8988T (cell line): Measurements from ENCODE around the gene HRC.
"Not testable (repeated sequence)": the region's sequence is repeated elsewhere in the genome, so short reads cannot be mapped to it uniquely, and the experiment has no call there.

Source experiments
- DNase-seq: peaks from one replicate; pipeline ENCODE4 v3.0.0; 2011

Gene HRC

GRCh38 chr19:49155005-49155819 is at the start of gene HRC:
Gene HRC (minus strand): TSS chr19:49155396. CDS start chr19:49155237, 159 bp downstream.
- DNase-seq = no peak

DNA sequence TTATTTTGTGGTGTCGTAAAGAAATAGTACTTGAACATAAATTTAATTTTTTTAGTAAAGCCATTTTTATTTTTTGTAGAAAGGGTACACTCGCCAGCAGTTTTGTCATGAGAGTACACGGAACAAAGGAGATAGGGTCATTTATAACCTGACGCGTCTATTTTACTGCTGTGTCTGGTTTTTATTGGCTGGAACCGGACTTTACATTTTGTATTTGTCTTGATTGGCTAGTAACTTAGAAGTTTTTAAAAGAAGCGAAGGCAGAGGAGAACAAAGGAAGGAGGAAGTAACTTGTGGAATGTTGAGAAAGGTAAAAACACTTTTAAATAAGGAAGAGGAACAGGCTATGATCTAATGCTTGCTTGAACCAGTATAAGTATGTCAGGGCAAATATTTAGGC is 45.8 kb upstream of the HRC start:
- no peak for DNase-seq

DNA sequence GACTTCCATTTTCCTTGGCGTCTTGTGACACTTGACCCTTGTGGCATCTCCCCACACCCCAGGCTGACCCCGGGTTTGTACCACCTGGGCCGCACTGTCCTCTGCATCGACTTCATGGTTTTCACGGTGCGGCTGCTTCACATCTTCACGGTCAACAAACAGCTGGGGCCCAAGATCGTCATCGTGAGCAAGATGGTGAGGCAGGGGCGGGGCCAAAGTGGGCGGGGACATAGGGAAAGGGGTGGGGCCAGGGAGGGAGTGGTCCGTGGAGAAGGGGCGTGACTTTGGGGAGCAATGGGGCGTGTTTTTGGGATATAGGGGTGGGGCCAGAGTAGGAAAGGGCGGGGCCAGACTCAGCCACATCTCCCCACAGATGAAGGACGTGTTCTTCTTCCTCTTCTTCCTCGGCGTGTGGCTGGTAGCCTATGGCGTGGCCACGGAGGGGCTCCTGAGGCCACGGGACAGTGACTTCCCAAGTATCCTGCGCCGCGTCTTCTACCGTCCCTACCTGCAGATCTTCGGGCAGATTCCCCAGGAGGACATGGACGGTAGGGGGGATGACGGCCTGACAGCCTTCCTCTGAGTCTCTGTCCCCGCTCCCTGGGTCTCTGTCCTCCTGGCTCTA is 45.2 kb upstream of the HRC start:
- no peak for DNase-seq

DNA sequence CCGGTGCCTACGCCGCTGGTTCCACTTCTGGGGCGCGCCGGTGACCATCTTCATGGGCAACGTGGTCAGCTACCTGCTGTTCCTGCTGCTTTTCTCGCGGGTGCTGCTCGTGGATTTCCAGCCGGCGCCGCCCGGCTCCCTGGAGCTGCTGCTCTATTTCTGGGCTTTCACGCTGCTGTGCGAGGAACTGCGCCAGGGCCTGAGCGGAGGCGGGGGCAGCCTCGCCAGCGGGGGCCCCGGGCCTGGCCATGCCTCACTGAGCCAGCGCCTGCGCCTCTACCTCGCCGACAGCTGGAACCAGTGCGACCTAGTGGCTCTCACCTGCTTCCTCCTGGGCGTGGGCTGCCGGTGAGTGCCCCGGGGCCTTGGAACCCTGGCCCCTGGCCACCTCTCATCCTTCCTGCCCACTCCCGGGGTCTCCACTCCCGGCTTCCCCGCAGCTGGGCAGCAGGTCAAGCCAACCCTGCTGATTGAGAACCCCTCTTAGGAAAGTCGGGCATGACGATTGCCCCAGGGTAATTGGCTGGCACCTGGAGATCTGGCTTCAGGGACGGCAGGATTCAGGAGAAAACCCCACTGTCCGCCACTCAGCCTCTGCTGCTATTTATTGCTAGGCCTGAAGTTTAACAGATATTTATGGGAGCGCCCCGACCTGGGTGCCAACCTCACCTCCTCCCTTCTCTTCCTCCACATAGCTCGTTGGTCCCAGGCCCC is 41.5 kb upstream of the HRC start:
- no peak for DNase-seq

DNA sequence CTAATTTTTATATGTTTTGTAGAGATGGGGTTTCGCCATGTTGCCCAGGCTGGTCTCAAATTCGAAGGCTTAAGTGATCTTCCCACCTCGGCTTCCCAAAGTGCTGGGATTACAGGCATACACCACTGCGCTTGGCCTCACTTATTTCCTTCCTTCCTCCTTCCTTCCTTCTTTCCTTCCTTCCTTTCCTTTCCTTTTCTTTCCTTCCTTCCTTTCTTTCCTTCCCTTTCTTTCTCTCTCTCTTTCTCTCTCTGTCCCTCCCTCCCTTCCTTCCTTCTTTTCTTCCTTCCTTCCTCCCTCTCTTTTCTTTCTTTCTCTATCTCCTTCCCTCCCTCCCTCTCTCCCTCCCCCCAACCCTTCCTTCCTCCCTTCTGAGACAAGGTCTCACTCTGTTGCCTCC is 39.2 kb upstream of the HRC start:
- no peak for DNase-seq

DNA sequence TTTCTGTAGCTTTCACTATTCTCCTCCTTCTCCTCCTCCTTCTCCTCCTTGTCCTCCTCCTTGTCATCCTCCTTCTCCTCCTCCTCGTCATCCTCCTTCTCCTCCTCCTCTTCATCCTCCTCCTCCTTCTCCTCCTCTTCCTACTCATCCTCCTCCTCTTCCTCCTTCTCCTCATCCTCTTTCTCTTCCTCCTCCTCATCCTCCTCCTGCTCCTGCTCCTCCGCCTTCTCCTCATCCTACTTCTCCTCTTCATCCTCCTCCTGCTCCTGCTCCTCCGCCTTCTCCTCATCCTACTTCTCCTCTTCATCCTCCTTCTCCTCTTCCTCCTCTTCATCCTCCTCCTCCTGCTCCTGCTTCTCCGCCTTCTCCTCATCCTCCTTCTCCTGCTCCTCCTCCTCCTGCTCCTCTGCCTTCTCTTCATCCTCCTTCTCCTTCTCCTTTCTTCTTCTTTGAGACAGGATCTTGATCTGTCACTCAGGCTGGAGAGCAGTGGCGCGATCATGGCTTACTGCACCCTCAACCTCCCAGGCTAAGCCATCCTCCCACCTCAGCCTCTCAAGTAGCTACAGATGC is 38.7 kb upstream of the HRC start:
- no peak for DNase-seq

DNA sequence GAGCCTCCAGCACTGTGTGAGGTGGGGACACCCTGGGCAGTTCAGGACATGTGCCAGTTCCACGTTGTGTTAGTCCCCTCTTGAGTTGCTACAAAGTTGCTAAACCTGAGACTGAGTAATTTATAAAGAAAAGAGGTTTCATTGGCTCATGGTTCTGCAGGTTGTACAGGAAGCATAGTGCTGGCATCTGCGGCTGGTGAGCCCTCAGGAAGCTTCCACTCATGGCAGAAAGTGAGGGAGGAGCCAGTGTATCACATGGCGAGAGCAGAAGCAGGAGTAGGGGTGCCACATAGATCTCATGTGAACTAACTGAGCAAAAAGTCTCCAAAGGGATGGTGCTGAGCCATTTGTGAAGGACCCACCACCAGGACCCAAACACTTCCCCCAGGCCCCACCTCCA is 35.6 kb upstream of the HRC start:
- no peak for DNase-seq

DNA sequence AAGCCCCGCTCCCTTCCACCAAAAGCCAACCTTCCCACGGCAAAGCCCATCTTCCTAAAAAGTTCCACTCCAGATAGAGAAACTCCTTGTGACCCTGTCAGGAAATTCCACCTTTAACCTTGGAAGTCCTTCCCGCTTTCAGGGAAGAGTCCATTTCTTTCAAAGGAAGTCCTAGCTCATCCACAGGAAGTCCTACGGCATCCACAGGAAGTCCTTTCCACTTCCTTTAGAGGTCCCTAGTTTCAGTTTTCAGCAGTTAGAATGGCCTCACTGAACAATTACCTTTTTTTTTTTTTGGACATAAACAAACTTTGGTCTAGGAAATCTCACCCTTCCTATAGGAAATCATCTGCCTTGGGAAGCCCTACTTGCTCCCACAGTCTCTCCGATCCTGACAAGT is 34.1 kb upstream of the HRC start:
- no peak for DNase-seq

DNA sequence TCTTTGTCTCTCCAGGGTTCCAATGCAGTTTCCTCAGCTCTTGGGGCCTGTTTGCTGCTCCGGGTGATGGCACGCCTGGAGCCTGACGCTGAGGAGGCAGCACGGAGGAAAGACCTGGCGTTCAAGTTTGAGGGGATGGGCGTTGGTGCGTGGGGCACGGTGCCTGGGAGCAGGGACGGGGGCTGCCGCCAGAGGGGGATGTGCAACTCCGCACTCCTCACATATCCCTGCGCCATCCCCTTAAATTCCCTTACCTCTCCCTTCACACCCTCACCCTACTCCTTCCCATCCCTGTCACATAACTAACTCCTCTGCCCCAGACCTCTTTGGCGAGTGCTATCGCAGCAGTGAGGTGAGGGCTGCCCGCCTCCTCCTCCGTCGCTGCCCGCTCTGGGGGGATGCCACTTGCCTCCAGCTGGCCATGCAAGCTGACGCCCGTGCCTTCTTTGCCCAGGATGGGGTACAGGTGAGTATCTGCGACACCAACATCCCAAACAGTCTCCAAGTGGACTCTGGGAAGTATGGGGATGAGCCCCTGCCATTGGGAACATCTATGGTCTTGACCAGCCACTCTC is 33.5 kb upstream of the HRC start:
- DNase-seq = no peak

DNA sequence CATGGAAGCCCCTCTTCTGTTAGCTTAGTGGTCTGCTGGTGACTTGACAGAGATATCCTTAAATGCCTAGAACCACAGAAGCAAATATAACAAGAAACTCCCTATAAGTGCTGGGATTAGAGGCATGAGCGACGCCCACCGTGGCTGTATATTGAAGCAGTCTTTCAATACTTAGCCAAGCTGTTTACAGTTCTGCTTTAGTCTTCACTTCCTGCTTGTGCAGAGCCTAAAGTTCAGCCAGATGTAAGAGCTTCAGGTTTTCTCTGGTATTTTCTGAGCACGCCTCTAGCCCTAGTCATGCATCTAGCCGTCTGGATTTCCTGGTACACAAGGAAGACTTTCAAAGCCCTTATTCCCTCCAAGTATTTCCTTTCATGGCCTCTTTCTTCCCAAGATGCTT is 30.9 kb upstream of the HRC start:
- DNase-seq = no peak

DNA sequence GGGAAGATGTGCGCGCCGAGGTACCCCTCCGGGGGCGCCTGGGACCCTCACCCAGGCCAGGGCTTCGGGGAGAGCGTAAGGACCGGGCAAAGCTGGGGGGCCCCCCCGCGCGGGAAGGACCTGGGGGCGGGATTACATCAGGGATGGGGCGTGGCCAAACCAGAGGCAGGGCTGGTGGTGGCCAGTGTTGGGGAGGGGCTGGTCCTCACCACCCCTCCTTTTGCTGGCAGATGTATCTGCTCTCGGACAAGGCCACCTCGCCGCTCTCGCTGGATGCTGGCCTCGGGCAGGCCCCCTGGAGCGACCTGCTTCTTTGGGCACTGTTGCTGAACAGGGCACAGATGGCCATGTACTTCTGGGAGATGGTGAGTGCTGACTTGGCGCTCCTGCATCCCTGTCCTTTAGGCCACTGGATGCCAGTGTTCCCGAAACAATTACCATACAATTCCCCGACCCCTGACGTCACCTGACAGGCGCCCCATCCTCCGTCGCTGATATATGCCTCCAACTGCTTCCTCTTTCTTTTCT is 27.7 kb upstream of the HRC start:
- no peak for DNase-seq

DNA sequence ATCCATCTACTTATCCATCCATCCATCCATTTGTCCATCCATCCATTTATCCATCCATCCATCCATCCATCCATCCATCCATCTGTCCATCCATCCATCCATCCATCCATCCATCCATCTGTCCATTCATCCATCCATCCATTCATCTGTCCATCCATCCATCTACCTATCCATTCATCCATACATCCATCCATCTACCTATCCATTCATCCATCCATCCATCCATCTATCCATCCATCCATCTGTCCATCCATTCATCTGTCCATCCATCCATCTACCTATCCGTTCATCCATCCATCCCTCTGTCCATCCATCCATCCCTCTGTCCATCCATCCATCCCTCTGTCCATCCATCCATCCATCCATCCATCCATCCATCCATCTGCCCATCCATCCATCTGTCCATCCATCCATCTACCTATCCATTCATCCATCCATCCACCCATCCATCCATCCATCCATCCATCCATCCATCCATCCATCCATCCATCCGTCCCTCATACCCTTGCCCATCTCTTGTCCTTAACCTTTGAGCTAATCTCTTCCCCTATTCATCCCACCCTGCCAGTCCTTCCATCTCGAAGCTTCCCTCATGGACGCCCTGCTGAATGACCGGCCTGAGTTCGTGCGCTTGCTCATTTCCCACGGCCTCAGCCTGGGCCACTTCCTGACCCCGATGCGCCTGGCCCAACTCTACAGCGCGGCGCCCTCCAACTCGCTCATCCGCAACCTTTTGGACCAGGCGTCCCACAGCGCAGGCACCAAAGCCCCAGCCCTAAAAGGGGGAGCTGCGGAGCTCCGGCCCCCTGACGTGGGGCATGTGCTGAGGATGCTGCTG is 27.0 kb upstream of the HRC start:
- not testable (repeated sequence) for DNase-seq

DNA sequence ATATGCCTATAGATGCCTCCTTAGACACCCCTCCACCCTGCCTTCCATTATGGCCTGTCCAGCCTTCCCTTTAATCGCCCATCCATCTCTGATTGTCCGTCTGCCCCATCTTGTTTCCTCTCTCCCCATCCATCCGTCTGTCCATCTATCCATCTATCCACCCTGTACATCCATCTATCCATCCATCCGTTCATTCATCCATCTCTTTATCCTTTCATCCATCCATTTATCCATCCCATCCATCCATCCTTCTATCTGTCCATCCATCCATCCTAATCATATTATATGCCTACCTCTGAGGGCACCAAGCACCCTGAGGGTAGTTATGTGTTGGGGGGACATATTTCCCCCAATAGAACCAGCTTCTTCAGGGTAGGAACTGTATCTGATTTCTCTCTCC is 25.5 kb upstream of the HRC start:
- no peak for DNase-seq

DNA sequence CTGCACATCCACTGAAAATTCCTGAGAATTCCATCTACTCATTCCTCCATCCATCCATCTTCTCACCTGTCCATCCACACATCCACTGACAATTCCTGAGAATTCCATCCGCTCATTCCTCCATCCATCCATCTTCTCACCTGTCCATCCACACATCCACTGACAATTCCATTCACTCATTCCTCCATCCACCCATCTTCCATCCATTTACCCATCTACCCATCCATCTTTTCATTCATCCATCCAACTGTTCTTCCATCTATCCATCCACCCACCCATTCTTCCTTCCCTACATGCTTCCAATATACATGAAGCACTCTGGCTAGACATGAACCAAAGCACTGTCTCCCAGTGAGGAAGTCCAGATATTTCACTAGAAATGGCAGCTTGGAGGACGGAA is 18.0 kb upstream of the HRC start:
- DNase-seq = no peak

GRCh38 chr19:49168421-49168820 is 13.2 kb upstream of the HRC start:
- no peak for DNase-seq

- no peak for DNase-seq
These were observed 12.7 kb upstream of the HRC start for GRCh38 chr19:49167857-49168409.

DNA sequence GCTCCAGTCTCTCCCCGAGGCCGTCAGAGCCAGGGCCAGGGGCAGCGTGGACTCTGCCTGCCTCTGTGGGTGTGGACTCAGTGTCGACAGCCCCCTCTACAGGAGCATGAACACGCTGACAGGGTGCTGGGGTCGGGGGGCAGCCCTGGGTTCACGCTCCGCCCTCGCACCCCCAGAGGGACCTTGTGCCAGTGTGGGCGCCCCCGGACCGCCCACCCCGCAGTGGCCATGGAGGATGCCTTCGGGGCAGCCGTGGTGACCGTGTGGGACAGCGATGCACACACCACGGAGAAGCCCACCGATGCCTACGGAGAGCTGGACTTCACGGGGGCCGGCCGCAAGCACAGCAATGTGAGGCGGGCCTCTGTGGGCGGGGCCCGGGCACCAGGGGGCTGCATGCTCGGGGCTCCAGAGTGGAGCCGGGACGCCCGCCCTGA is 10.7 kb upstream of the HRC start:
- DNase-seq = no peak

DNA sequence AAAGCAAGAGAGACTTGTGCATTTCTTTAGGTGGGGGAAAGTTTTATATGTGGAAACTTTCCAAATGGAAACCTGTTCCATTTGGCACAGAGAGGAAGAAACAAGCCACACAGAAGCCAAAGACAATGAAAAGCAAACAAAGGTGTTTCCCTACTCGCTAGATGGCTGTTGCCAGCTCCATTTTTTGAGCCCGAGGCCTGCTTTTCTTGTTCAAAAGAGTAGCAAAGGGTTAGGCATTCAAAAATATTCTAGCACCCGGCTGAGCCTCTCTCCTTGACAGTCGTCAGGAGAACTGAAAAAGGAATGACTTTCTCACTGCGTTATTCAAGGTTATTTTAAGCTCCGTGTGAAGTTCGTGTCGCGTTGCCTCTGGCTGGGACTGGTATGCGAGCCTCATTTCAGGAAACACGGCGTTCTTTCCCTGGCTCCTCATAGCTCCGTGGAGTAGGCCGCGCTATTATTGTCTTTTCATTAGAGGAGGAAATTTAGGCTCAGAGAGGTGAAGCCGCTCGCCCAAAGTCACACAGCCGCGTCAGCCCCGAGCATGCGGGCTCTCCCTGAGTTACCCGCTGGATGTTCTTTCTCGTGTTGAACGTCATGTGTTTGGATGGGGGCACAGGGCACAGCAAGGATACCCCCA is 10.0 kb upstream of the HRC start:
- DNase-seq = no peak

DNA sequence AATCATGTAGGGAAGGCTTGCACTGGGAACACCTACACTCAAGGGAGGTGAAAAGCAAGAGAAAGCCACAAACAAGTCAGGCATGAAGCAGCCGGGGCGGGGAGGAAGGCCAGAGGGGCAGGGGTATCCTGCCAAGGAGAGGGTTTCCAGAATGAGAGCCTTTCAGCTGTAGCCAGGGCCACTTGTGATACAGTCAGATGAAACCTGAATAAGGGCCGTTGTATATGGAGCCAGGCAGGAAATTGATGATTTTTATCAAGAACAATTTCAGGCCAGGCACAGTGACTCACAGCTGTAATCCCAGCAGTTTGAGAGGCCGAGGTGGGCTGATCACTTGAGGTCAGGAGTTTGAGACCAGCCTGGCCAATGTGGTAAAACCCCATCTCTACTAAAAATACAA is 6.8 kb upstream of the HRC start:
- no peak for DNase-seq

- no peak for DNase-seq
These were observed 5.4 kb upstream of the HRC start for GRCh38 chr19:49160450-49161189.
